MCF 10A (cell line): ENCODE measurements around the gene IPO5. TPM values are rescaled to one million over a fixed set of nuclear protein-coding genes. Genes with fewer than 3 reads are reported as not detected.
A peak's percentile ranks its signal among the peaks of the same experiment; 100 is the strongest.

ENCODE experiments used
- BruUV-seq: library from RNA; stranded (reverse); fragments of 400-500 nt; replicated peaks from 2 replicates; lab custom pipeline; 2021; lab: Mats Ljungman, UMichigan
- CTCF ChIA-PET: fragments of 300-600 bp; sonication (Branson Sonifier 250); formaldehyde crosslinking; extraction: SDS; loops from one replicate; lab custom pipeline; 2021; ENCODE audit warnings: antibody characterized with exemption, inconsistent platforms; lab: Yijun Ruan, JAX
- POLR2A ChIA-PET: fragments of 300-600, 350-650 bp; sonication (Branson Sonifier 250); formaldehyde crosslinking; extraction: SDS; loops from one replicate; lab custom pipeline; 2020; ENCODE audit warnings: antibody characterized with exemption, inconsistent platforms; lab: Yijun Ruan, JAX
- DNase-seq: peaks from one replicate; pipeline ENCODE4 v3.0.0-alpha.2; 2018; ENCODE audit not compliant: unreplicated experiment
- H3K27ac Mint-ChIP-seq: one replicate; pipeline ENCODE4 v1.8.0; 2022; ENCODE audit warnings: mild to moderate bottlenecking, low read depth, mixed read lengths; ENCODE audit not compliant: unreplicated experiment
- H3K27me3 Mint-ChIP-seq: one replicate; pipeline ENCODE4 v1.8.0; 2022; ENCODE audit warnings: mixed read lengths; ENCODE audit not compliant: insufficient read depth, unreplicated experiment
- H3K36me3 Mint-ChIP-seq: one replicate; pipeline ENCODE4 v1.8.0; 2022; ENCODE audit warnings: mild to moderate bottlenecking, moderate library complexity, mixed read lengths; ENCODE audit not compliant: insufficient read depth, unreplicated experiment
- H3K4me1 Mint-ChIP-seq: one replicate; pipeline ENCODE4 v1.8.0; 2022; ENCODE audit warnings: mixed read lengths; ENCODE audit not compliant: insufficient read depth, unreplicated experiment
- H3K4me3 Mint-ChIP-seq: one replicate; pipeline ENCODE4 v1.8.0; 2022; ENCODE audit warnings: mild to moderate bottlenecking, moderate library complexity, mixed read lengths; ENCODE audit not compliant: unreplicated experiment
- H3K9me3 Mint-ChIP-seq: one replicate; pipeline ENCODE4 v1.8.0; 2022; ENCODE audit warnings: mixed read lengths; ENCODE audit not compliant: unreplicated experiment
- CTCF ChIP-seq: fragments of 200-600 bp; IDR thresholded peaks from one replicate; pipeline ENCODE4 v1.8.0; 2022; ENCODE audit warnings: antibody characterized with exemption, mild to moderate bottlenecking; ENCODE audit not compliant: unreplicated experiment
- intact Hi-C: fragments of 100-400 bp; cut with micrococcal nuclease; formaldehyde crosslinking; loops from 2 replicates; pipeline ENCODE4 v1.14.1; 2022
- total RNA-seq: library from RNA; stranded (reverse); gene quantifications from 2 replicates; pipeline ENCODE4 v1.2.3, GENCODE V29; 2022

Gene IPO5
- total RNA-seq, 1 experiment from 2014 or later = 200 TPM

GRCh38 chr13:97911311-97912138 is 42.0 kb upstream of the IPO5 start:
- DNase-seq = peak; percentile 46
- no peak overlapping the region for H3K27ac Mint-ChIP-seq
- no peak overlapping the region for H3K4me3 Mint-ChIP-seq
- H3K4me1 Mint-ChIP-seq = no peaks in the 10 kb centered on the region
- peaks cover 11% of the 10 kb centered on the region for H3K9me3 Mint-ChIP-seq
- no peaks in the 10 kb centered on the region for H3K27me3 Mint-ChIP-seq
- ChIA-PET POLR2A (interaction anchor here (0.6 kb wide), 1 partner anchor 493 kb away, joined by 3 read pairs; no protein-coding TSS in a partner anchor), CTCF (interaction anchor here (0.9 to 1.6 kb wide), 7 partner anchors 10 to 82 kb away, joined by 3 to 7 read pairs (median 4); no protein-coding TSS in a partner anchor)
- intact Hi-C loops = loop anchor here (1.0 kb wide), 1 partner anchor 56 kb away; no protein-coding TSS in a partner anchor
- peak; percentile 21 for TF ChIP-seq CTCF
- no peaks in the 10 kb centered on the region for H3K36me3 Mint-ChIP-seq
- no TSS peak for BruUV-seq

- intact Hi-C loops = no loop called here
- no peak overlapping the region for H3K4me3 Mint-ChIP-seq
- no peak overlapping the region for H3K27ac Mint-ChIP-seq
- peaks cover 13% of the 10 kb centered on the region for H3K9me3 Mint-ChIP-seq
- H3K27me3 Mint-ChIP-seq = no peaks in the 10 kb centered on the region
- H3K36me3 Mint-ChIP-seq = no peaks in the 10 kb centered on the region
- DNase-seq = no peak
- no TSS peak for BruUV-seq
- ChIA-PET POLR2A (interaction anchor here (0.6 kb wide), 1 partner anchor 492 kb away, joined by 3 read pairs; no protein-coding TSS in a partner anchor), CTCF (interaction anchor here (0.9 to 1.6 kb wide), 5 partner anchors 11 to 83 kb away, joined by 3 to 7 read pairs (median 4); no protein-coding TSS in a partner anchor)
- no peak for TF ChIP-seq CTCF
- H3K4me1 Mint-ChIP-seq = no peaks in the 10 kb centered on the region
Observed at GRCh38 chr13:97912139-97912535, 41.3 kb upstream of the IPO5 start.

- H3K4me1 Mint-ChIP-seq = no peaks in the 10 kb centered on the region
- ChIA-PET POLR2A (interaction anchor here (1.3 kb wide), 1 partner anchor 10 kb away, joined by 5 read pairs; no protein-coding TSS in a partner anchor), CTCF (no interaction called here)
- no peak overlapping the region for H3K27ac Mint-ChIP-seq
- no peak overlapping the region for H3K4me3 Mint-ChIP-seq
- peaks cover 13% of the 10 kb centered on the region for H3K9me3 Mint-ChIP-seq
- no peaks in the 10 kb centered on the region for H3K27me3 Mint-ChIP-seq
- no peak for TF ChIP-seq CTCF
- BruUV-seq = no TSS peak
- no peak for DNase-seq
- intact Hi-C loops = no loop called here
- no peaks in the 10 kb centered on the region for H3K36me3 Mint-ChIP-seq
Observed at GRCh38 chr13:97913206-97913605, 40.3 kb upstream of the IPO5 start.

- no peak for TF ChIP-seq CTCF
- CTCF ChIA-PET = interaction anchor here (0.6 kb wide), 1 partner anchor 721 kb away, joined by 4 read pairs; no protein-coding TSS in a partner anchor
- Mint-ChIP-seq H3K4me3 (no peak overlapping the region), H3K27ac (no peak overlapping the region), H3K9me3 (peaks cover 13% of the 10 kb centered on the region), H3K36me3 (no peaks in the 10 kb centered on the region), H3K27me3 (no peaks in the 10 kb centered on the region), H3K4me1 (no peaks in the 10 kb centered on the region)
- intact Hi-C loops = no loop called here
- POLR2A ChIA-PET = interaction anchor here (1.3 kb wide), 1 partner anchor 12 kb away, joined by 5 read pairs; no protein-coding TSS in a partner anchor
- DNase-seq = no peak
- no TSS peak for BruUV-seq
Observed at GRCh38 chr13:97914540-97914939, 38.9 kb upstream of the IPO5 start.
